ENCODE measurements around the gene RBCK1. TPM values are rescaled to one million over a fixed set of nuclear protein-coding genes. Genes with fewer than 3 reads are reported as not detected.

The RBCK1 gene
- total RNA-seq, 6 donors from 2014 or later, result 63.4 to 179 (median 109) TPM

DNA sequence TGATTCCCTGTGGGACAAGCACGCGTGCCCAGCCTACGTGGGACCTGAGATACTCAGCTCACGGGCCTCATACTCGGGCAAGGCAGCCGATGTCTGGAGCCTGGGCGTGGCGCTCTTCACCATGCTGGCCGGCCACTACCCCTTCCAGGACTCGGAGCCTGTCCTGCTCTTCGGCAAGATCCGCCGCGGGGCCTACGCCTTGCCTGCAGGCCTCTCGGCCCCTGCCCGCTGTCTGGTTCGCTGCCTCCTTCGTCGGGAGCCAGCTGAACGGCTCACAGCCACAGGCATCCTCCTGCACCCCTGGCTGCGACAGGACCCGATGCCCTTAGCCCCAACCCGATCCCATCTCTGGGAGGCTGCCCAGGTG lies 11.9 kb upstream of the RBCK1 start:
- DNase-seq (peak in 1 of 2 donors; percentile 77), ATAC-seq (ENCODE audit: low FRiP score in 2 of 2) (peak in 1 of 2 donors; percentile 28)
- H3K4me1 ChIP-seq, result no peaks in the 10 kb centered on the region
- H3K4me3 ChIP-seq, result no peak overlapping the region
- peaks cover 11 to 72% (median 55%) of the 10 kb centered on the region in 4 donors for H3K36me3 ChIP-seq
- H3K27me3 ChIP-seq, result no peaks in the 10 kb centered on the region
- no peak overlapping the region for H3K27ac ChIP-seq
- 95 to 99% methylated on average over 21 to 22 of the region's 24 CpGs for WGBS, 2 donors
- no peaks in the 10 kb centered on the region for H3K9me3 ChIP-seq
- TF ChIP-seq POLR2AphosphoS5 (IDR thresholded peaks at IDR 0.05), result no peak
- TF ChIP-seq, protein P1, sequence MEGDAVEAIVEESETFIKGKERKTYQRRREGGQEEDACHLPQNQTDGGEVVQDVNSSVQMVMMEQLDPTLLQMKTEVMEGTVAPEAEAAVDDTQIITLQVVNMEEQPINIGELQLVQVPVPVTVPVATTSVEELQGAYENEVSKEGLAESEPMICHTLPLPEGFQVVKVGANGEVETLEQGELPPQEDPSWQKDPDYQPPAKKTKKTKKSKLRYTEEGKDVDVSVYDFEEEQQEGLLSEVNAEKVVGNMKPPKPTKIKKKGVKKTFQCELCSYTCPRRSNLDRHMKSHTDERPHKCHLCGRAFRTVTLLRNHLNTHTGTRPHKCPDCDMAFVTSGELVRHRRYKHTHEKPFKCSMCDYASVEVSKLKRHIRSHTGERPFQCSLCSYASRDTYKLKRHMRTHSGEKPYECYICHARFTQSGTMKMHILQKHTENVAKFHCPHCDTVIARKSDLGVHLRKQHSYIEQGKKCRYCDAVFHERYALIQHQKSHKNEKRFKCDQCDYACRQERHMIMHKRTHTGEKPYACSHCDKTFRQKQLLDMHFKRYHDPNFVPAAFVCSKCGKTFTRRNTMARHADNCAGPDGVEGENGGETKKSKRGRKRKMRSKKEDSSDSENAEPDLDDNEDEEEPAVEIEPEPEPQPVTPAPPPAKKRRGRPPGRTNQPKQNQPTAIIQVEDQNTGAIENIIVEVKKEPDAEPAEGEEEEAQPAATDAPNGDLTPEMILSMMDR (IDR thresholded peaks at IDR 0.05), result no peak
- no peak for TF ChIP-seq POLR2A (IDR thresholded peaks at IDR 0.05)
- no peak for TF ChIP-seq EP300 (IDR thresholded peaks at IDR 0.05)

GRCh38 chr20:396619-397431 lies 11.3 kb upstream of the RBCK1 start:
- no peak for TF ChIP-seq POLR2AphosphoS5 (IDR thresholded peaks at IDR 0.05)
- no peak for TF ChIP-seq EP300 (IDR thresholded peaks at IDR 0.05)
- TF ChIP-seq, protein P1 (IDR thresholded peaks at IDR 0.05), result no peak
- no peak for TF ChIP-seq POLR2A (IDR thresholded peaks at IDR 0.05)
- Histone ChIP-seq H3K4me1 (no peaks in the 10 kb centered on the region), H3K9me3 (no peaks in the 10 kb centered on the region), H3K27ac (no peak overlapping the region), H3K4me3 (no peak overlapping the region), H3K27me3 (no peaks in the 10 kb centered on the region), H3K36me3 (peaks cover 10 to 66% (median 49%) of the 10 kb centered on the region in 4 donors)
- WGBS, 2 donors, result 83 to 94% methylated on average over 4 of the region's 4 CpGs
- DNase-seq, result no peak
- no peak for ATAC-seq (ENCODE audit: low FRiP score in 2 of 2)

DNA sequence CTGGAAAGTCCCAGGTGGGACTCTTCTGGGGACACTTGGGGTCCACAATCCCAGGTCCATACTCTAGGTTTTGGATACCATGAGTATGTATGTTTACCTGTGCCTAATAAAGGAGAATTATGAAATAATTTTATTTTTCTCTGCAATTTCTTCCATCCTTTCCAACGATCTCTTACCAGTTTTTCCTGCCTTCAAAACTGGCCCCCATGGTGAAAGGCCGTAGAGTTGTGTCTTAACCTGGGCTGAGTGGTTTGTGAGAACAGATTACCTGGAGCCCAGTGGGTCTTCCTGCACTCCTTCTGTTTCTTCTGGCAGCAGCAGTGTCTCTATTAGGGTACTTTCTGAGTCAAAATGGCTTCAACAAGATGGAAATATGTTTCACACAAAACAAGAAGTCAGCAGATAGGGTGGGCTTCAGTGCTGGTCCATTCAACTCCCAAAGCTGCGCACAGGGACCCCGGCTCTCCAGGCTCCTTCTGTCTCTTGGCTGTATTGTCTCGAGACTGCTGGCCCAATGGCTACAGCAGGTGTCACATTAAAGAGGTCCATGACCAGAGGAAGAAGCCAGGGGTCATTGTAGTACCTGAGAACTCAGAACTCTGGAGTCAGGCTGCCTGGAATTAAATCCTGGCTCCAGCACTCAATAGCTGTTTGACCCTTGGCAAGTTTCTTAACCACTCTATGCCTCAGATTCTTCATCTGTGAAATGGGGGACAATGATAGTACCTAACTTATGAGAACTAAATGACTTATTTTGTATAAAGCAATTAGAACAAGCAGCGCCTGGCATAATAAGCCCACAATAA lies 10.5 kb upstream of the RBCK1 start:
- no peaks in the 10 kb centered on the region for H3K27me3 ChIP-seq
- no peak overlapping the region for H3K27ac ChIP-seq
- H3K4me3 ChIP-seq, result no peak overlapping the region
- H3K9me3 ChIP-seq, result no peaks in the 10 kb centered on the region
- no peaks in the 10 kb centered on the region for H3K4me1 ChIP-seq
- ATAC-seq (ENCODE audit: low FRiP score in 2 of 2), result no peak
- DNase-seq, result no peak
- peaks cover 10 to 58% (median 41%) of the 10 kb centered on the region in 4 donors for H3K36me3 ChIP-seq
- TF ChIP-seq POLR2A (IDR thresholded peaks at IDR 0.05), result no peak
- no peak for TF ChIP-seq POLR2AphosphoS5 (IDR thresholded peaks at IDR 0.05)
- TF ChIP-seq, protein P1 (IDR thresholded peaks at IDR 0.05), result no peak
- TF ChIP-seq EP300 (IDR thresholded peaks at IDR 0.05), result no peak
- WGBS, 2 donors, result 90 to 92% methylated on average over 5 to 6 of the region's 6 CpGs

GRCh38 chr20:399182-399707 lies 8.9 kb upstream of the RBCK1 start:
- Histone ChIP-seq H3K27me3 (no peaks in the 10 kb centered on the region), H3K36me3 (peaks cover 10 to 42% (median 29%) of the 10 kb centered on the region in 4 donors), H3K9me3 (no peaks in the 10 kb centered on the region), H3K4me1 (no peaks in the 10 kb centered on the region), H3K27ac (no peak overlapping the region), H3K4me3 (no peak overlapping the region)
- ATAC-seq (ENCODE audit: low FRiP score in 2 of 2) (no peak), DNase-seq (peak in 1 of 2 donors; percentile 73)
- TF ChIP-seq, protein P1 (IDR thresholded peaks at IDR 0.05), result no peak
- TF ChIP-seq EP300 (IDR thresholded peaks at IDR 0.05), result no peak
- no peak for TF ChIP-seq POLR2A (IDR thresholded peaks at IDR 0.05)
- no peak for TF ChIP-seq POLR2AphosphoS5 (IDR thresholded peaks at IDR 0.05)
- 95 to 99% methylated on average over 9 of the region's 9 CpGs for WGBS, 2 donors

All from upper lobe of left lung (tissue), 6 donors.